ENCODE data around the gene CBX1.

The CBX1 gene

GRCh38 chr17:48101012-48101720 lies at the start of gene CBX1:
CBX1 (minus strand) TSS chr17:48101478; CDS start chr17:48077004, 24,474 bp downstream.
- Histone ChIP-seq H3K9me3 (ENCODE audit: control insufficient read depth, insufficient read depth, low read length) (no peaks in the 10 kb centered on the region), H3K4me3 (ENCODE audit: low read depth, low read length) (peak within 1 kb of the TSS; percentile 89), H3K27ac (ENCODE audit: low read depth, low read length) (peak within 1 kb of the TSS; percentile 96), H3K4me1 (ENCODE audit: control insufficient read depth, insufficient read depth, low read length) (no peaks in the 10 kb centered on the region), H3K27me3 (ENCODE audit: control insufficient read depth, insufficient read depth, low read length) (no peaks in the 10 kb centered on the region), H3K9ac (ENCODE audit: low read depth, low read length) (peak within 1 kb of the TSS; percentile 80), H3K36me3 (ENCODE audit: control insufficient read depth, insufficient read depth, low read length) (peaks cover under 1% of the 10 kb centered on the region; the same call in 1 of the 2 replicates)

- Histone ChIP-seq H3K9ac (ENCODE audit: low read depth, low read length) (no peak overlapping the region), H3K4me1 (ENCODE audit: control insufficient read depth, insufficient read depth, low read length) (peaks cover 31% of the 10 kb centered on the region), H3K27ac (ENCODE audit: low read depth, low read length) (no peak overlapping the region), H3K27me3 (ENCODE audit: control insufficient read depth, insufficient read depth, low read length) (peaks cover 6% of the 10 kb centered on the region; the same call in 1 of the 2 replicates), H3K4me3 (ENCODE audit: low read depth, low read length) (no peak overlapping the region), H3K9me3 (ENCODE audit: control insufficient read depth, insufficient read depth, low read length) (no peaks in the 10 kb centered on the region), H3K36me3 (ENCODE audit: control insufficient read depth, insufficient read depth, low read length) (no peaks in the 10 kb centered on the region)
Observed at GRCh38 chr17:48150597-48151001, 49.3 kb upstream of the CBX1 start.

- H3K27ac ChIP-seq (ENCODE audit: low read depth, low read length) = no peak overlapping the region
- no peak overlapping the region; the same call in 1 of the 2 replicates for H3K4me3 ChIP-seq (ENCODE audit: low read depth, low read length)
- H3K4me1 ChIP-seq (ENCODE audit: control insufficient read depth, insufficient read depth, low read length) = peaks cover 31% of the 10 kb centered on the region
- H3K9me3 ChIP-seq (ENCODE audit: control insufficient read depth, insufficient read depth, low read length) = no peaks in the 10 kb centered on the region
- H3K9ac ChIP-seq (ENCODE audit: low read depth, low read length) = no peak overlapping the region
- H3K27me3 ChIP-seq (ENCODE audit: control insufficient read depth, insufficient read depth, low read length) = peaks cover 6% of the 10 kb centered on the region; the same call in 1 of the 2 replicates
- no peaks in the 10 kb centered on the region for H3K36me3 ChIP-seq (ENCODE audit: control insufficient read depth, insufficient read depth, low read length)
Observed at GRCh38 chr17:48149787-48150463, 48.6 kb upstream of the CBX1 start.

- Histone ChIP-seq H3K27me3 (ENCODE audit: control insufficient read depth, insufficient read depth, low read length) (peaks cover 6% of the 10 kb centered on the region; the same call in 1 of the 2 replicates), H3K36me3 (ENCODE audit: control insufficient read depth, insufficient read depth, low read length) (no peaks in the 10 kb centered on the region), H3K9ac (ENCODE audit: low read depth, low read length) (no peak overlapping the region), H3K27ac (ENCODE audit: low read depth, low read length) (no peak overlapping the region), H3K4me1 (ENCODE audit: control insufficient read depth, insufficient read depth, low read length) (peaks cover 31% of the 10 kb centered on the region), H3K4me3 (ENCODE audit: low read depth, low read length) (no peak overlapping the region; the same call in 1 of the 2 replicates), H3K9me3 (ENCODE audit: control insufficient read depth, insufficient read depth, low read length) (no peaks in the 10 kb centered on the region)
Observed at GRCh38 chr17:48148854-48149786, 47.8 kb upstream of the CBX1 start.

GRCh38 chr17:48148029-48148770 lies 46.9 kb upstream of the CBX1 start:
- H3K36me3 ChIP-seq (ENCODE audit: control insufficient read depth, insufficient read depth, low read length) = no peaks in the 10 kb centered on the region
- no peak overlapping the region for H3K27ac ChIP-seq (ENCODE audit: low read depth, low read length)
- peaks cover 32% of the 10 kb centered on the region for H3K4me1 ChIP-seq (ENCODE audit: control insufficient read depth, insufficient read depth, low read length)
- H3K9me3 ChIP-seq (ENCODE audit: control insufficient read depth, insufficient read depth, low read length) = no peaks in the 10 kb centered on the region
- no peak overlapping the region for H3K9ac ChIP-seq (ENCODE audit: low read depth, low read length)
- H3K27me3 ChIP-seq (ENCODE audit: control insufficient read depth, insufficient read depth, low read length) = peaks cover 6% of the 10 kb centered on the region; the same call in 1 of the 2 replicates
- H3K4me3 ChIP-seq (ENCODE audit: low read depth, low read length) = no peak overlapping the region

GRCh38 chr17:48144976-48145798 lies 43.9 kb upstream of the CBX1 start:
- Histone ChIP-seq H3K27ac (ENCODE audit: low read depth, low read length) (no peak overlapping the region), H3K36me3 (ENCODE audit: control insufficient read depth, insufficient read depth, low read length) (no peaks in the 10 kb centered on the region), H3K27me3 (ENCODE audit: control insufficient read depth, insufficient read depth, low read length) (peaks cover 6% of the 10 kb centered on the region; the same call in 1 of the 2 replicates)

GRCh38 chr17:48144231-48144630 lies 43.0 kb upstream of the CBX1 start:
- Histone ChIP-seq H3K36me3 (ENCODE audit: control insufficient read depth, insufficient read depth, low read length) (no peaks in the 10 kb centered on the region), H3K4me3 (ENCODE audit: low read depth, low read length) (no peak overlapping the region), H3K27ac (ENCODE audit: low read depth, low read length) (no peak overlapping the region), H3K27me3 (ENCODE audit: control insufficient read depth, insufficient read depth, low read length) (peaks cover 1% of the 10 kb centered on the region; the same call in 1 of the 2 replicates), H3K9me3 (ENCODE audit: control insufficient read depth, insufficient read depth, low read length) (no peaks in the 10 kb centered on the region), H3K9ac (ENCODE audit: low read depth, low read length) (no peak overlapping the region), H3K4me1 (ENCODE audit: control insufficient read depth, insufficient read depth, low read length) (peaks cover 10% of the 10 kb centered on the region)

More at GRCh38 chr17:48144976-48145798, 43.9 kb upstream of the CBX1 start:
- peaks cover 20% of the 10 kb centered on the region for H3K4me1 ChIP-seq (ENCODE audit: control insufficient read depth, insufficient read depth, low read length)
- no peaks in the 10 kb centered on the region for H3K9me3 ChIP-seq (ENCODE audit: control insufficient read depth, insufficient read depth, low read length)
- H3K9ac ChIP-seq (ENCODE audit: low read depth, low read length) = no peak overlapping the region
- H3K4me3 ChIP-seq (ENCODE audit: low read depth, low read length) = no peak overlapping the region

GRCh38 chr17:48143629-48144028 lies 42.4 kb upstream of the CBX1 start:
- H3K27me3 ChIP-seq (ENCODE audit: control insufficient read depth, insufficient read depth, low read length) = no peaks in the 10 kb centered on the region; the same call in 1 of the 2 replicates
- H3K9ac ChIP-seq (ENCODE audit: low read depth, low read length) = no peak overlapping the region
- no peaks in the 10 kb centered on the region for H3K9me3 ChIP-seq (ENCODE audit: control insufficient read depth, insufficient read depth, low read length)
- no peaks in the 10 kb centered on the region for H3K36me3 ChIP-seq (ENCODE audit: control insufficient read depth, insufficient read depth, low read length)
- H3K4me1 ChIP-seq (ENCODE audit: control insufficient read depth, insufficient read depth, low read length) = 0 out of 2 replicates have a peak, but pooled peaks cover 5% of the 10 kb centered on the region
- H3K27ac ChIP-seq (ENCODE audit: low read depth, low read length) = no peak overlapping the region
- no peak overlapping the region for H3K4me3 ChIP-seq (ENCODE audit: low read depth, low read length)

- Histone ChIP-seq H3K9ac (ENCODE audit: low read depth, low read length) (no peak overlapping the region), H3K36me3 (ENCODE audit: control insufficient read depth, insufficient read depth, low read length) (no peaks in the 10 kb centered on the region), H3K9me3 (ENCODE audit: control insufficient read depth, insufficient read depth, low read length) (no peaks in the 10 kb centered on the region), H3K27me3 (ENCODE audit: control insufficient read depth, insufficient read depth, low read length) (no peaks in the 10 kb centered on the region), H3K4me1 (ENCODE audit: control insufficient read depth, insufficient read depth, low read length) (0 out of 2 replicates have a peak, but pooled peaks cover 5% of the 10 kb centered on the region), H3K27ac (ENCODE audit: low read depth, low read length) (no peak overlapping the region), H3K4me3 (ENCODE audit: low read depth, low read length) (no peak overlapping the region)
Observed at GRCh38 chr17:48139944-48140343, 38.7 kb upstream of the CBX1 start.
